ENCODE measurements around the gene S100A1. TPM values are rescaled to one million over a fixed set of nuclear protein-coding genes. Genes with fewer than 3 reads are reported as not detected.
"Not testable (repeated sequence)": the region's sequence is repeated elsewhere in the genome, so short reads cannot be mapped to it uniquely, and the experiment has no call there.

Gene S100A1
- total RNA-seq (2.7 and 15.0 TPM in 2 replicates), polyA plus RNA-seq (1.3 and 4.0 TPM in 2 replicates)

DNA sequence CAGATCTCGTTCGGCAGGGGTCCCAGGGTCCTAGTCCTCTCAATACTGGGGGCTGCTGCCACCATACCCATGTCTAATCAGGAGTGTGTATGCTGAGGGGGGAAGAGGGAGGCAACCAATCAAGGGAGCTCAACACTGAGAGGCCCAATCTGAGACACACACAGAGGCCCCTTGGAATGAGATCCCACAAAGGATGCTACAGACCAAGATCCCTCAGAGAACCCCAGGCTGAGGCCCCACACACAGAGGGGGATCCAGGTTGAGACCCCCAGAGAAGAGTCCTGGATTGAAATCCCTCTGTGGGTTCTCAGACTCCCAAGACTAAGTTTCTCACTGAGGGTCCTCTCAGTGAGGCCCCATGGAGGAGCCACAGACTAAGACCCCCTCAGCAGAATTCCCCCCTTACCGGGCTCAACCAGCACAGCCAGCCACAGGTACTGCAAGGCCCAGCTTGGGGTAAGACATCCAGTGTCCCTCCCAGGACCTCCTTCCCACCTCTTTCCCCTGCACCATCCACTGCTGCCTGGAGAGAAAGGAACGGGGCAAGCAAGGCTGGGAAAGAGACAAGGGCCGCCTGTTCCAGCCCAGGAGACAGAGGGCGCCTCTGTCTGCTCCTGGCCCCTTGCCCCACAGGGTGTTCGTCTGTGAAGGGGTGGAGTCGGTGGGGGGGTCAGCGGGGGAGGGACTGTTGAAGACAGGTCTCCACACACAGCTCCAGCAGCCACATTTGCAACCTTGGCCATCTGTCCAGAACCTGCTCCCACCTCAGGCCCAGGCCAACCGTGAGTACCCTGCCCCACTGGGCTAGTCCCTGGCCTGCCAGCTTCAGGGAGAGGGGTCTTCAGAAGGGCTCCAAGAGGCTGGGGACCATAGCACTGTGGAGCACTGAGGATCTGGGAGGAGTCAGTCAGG, at the start of gene S100A1:
Gene S100A1, plus strand, starts transcription at position 720 of the 912 bp plus-strand sequence. CDS start 2,088 bp downstream, outside the sequence.
- H3K4me2 ChIP-seq, result peak within 1 kb of the TSS; percentile 96
- no peak for DNase-seq (ENCODE audit: low spot score)
- no peaks in the 10 kb centered on the region for H3K9me3 ChIP-seq (ENCODE audit: low read depth)
- H3K79me2 ChIP-seq, result peaks cover 15% of the 10 kb centered on the region
- no peak for TF ChIP-seq EZH2 (IDR thresholded peaks at IDR 0.05; ENCODE audit: borderline replicate concordance)
- TF ChIP-seq, protein P1, sequence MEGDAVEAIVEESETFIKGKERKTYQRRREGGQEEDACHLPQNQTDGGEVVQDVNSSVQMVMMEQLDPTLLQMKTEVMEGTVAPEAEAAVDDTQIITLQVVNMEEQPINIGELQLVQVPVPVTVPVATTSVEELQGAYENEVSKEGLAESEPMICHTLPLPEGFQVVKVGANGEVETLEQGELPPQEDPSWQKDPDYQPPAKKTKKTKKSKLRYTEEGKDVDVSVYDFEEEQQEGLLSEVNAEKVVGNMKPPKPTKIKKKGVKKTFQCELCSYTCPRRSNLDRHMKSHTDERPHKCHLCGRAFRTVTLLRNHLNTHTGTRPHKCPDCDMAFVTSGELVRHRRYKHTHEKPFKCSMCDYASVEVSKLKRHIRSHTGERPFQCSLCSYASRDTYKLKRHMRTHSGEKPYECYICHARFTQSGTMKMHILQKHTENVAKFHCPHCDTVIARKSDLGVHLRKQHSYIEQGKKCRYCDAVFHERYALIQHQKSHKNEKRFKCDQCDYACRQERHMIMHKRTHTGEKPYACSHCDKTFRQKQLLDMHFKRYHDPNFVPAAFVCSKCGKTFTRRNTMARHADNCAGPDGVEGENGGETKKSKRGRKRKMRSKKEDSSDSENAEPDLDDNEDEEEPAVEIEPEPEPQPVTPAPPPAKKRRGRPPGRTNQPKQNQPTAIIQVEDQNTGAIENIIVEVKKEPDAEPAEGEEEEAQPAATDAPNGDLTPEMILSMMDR (IDR thresholded peaks at IDR 0.05; ENCODE audit: poor library complexity), result no peak
- no peak for TF ChIP-seq EZH2phosphoT487 (IDR thresholded peaks at IDR 0.05; ENCODE audit: low read depth, severe bottlenecking, unreplicated experiment)
- H3K9me2 ChIP-seq (replicated peaks; ENCODE audit: insufficient read depth), result no peaks in the 10 kb centered on the region
- H3K36me3 ChIP-seq (replicated peaks; ENCODE audit: insufficient read depth, low read depth), result no peaks in the 10 kb centered on the region
- WGBS (ENCODE audit: low lambda C conversion rate, missing lambda C conversion rate), result 68% methylated on average over 10 of the region's 10 CpGs
- H3K27me3 ChIP-seq, result no peaks in the 10 kb centered on the region
- peak within 1 kb of the TSS; percentile 91 for H2AFZ ChIP-seq
- H4K20me1 ChIP-seq (ENCODE audit: insufficient read depth, poor library complexity, severe bottlenecking), result no peaks in the 10 kb centered on the region
- peak within 1 kb of the TSS; percentile 96 for H3K27ac ChIP-seq
- peaks cover 39% of the 10 kb centered on the region for H3K4me1 ChIP-seq (ENCODE audit: insufficient read depth)
- peak within 1 kb of the TSS; percentile 68 for H3K4me3 ChIP-seq

DNA sequence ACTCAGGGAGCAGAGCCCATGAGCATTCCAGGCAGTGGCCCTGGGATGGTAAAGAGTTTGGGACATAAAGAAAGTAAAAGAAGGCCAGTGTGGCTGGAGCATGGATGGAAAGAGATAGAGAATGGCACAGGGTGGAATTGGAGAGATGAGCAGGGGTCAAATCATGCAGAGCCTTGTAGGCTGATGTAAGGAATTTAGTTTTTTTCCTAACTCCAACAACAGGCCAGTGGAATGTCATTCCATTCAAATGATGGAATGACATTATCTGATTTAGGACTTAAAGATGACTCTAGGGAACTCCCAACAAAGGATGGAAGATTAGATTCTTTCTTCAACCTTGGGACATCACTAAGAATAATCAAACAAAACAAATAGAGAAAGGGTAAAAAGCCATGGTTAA, 49.7 kb upstream of the S100A1 start:
- Histone ChIP-seq H3K79me2 (no peaks in the 10 kb centered on the region), H3K4me2 (no peak overlapping the region), H3K27me3 (no peaks in the 10 kb centered on the region), H4K20me1 (ENCODE audit: insufficient read depth, poor library complexity, severe bottlenecking) (no peaks in the 10 kb centered on the region), H3K9me2 (replicated peaks; ENCODE audit: insufficient read depth) (no peaks in the 10 kb centered on the region), H3K4me3 (no peak overlapping the region), H3K9me3 (ENCODE audit: low read depth) (no peaks in the 10 kb centered on the region), H3K27ac (no peak overlapping the region), H3K36me3 (replicated peaks; ENCODE audit: insufficient read depth, low read depth) (no peaks in the 10 kb centered on the region), H3K4me1 (ENCODE audit: insufficient read depth) (no peaks in the 10 kb centered on the region), H2AFZ (no peak overlapping the region)
- DNase-seq (ENCODE audit: low spot score), result no peak
- TF ChIP-seq EZH2phosphoT487 (IDR thresholded peaks at IDR 0.05; ENCODE audit: low read depth, severe bottlenecking, unreplicated experiment) (no peak), EZH2 (IDR thresholded peaks at IDR 0.05; ENCODE audit: borderline replicate concordance) (no peak)
- TF ChIP-seq, protein P1 (IDR thresholded peaks at IDR 0.05; ENCODE audit: poor library complexity), result no peak

DNA sequence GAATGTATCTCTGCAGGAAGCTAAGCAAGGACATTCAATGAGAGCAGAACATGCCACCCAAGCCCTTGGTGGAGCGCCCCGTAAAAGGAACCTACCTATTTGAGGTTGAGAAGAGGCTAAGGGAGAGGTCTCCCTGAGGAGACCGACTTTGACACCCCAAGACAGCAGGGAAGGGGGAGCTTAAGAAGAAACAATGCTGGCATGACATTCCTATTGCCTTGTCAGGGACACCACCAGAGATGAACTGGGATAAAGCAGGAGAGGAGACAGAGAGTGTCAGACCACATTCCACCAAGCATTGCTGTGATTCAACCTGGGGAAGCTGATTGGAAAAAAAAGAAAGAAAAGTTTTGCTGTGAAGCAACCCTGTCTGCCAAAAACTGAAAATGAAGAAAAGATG, 49.3 kb upstream of the S100A1 start:
- DNase-seq (ENCODE audit: low spot score), result no peak
- Histone ChIP-seq H4K20me1 (ENCODE audit: insufficient read depth, poor library complexity, severe bottlenecking) (no peaks in the 10 kb centered on the region), H3K36me3 (replicated peaks; ENCODE audit: insufficient read depth, low read depth) (no peaks in the 10 kb centered on the region), H3K4me2 (no peak overlapping the region), H3K4me1 (ENCODE audit: insufficient read depth) (no peaks in the 10 kb centered on the region), H3K27ac (no peak overlapping the region), H3K27me3 (no peaks in the 10 kb centered on the region), H3K4me3 (no peak overlapping the region), H3K79me2 (no peaks in the 10 kb centered on the region), H2AFZ (no peak overlapping the region), H3K9me2 (replicated peaks; ENCODE audit: insufficient read depth) (no peaks in the 10 kb centered on the region), H3K9me3 (ENCODE audit: low read depth) (no peaks in the 10 kb centered on the region)
- TF ChIP-seq EZH2 (IDR thresholded peaks at IDR 0.05; ENCODE audit: borderline replicate concordance), result no peak
- TF ChIP-seq, protein P1 (IDR thresholded peaks at IDR 0.05; ENCODE audit: poor library complexity), result no peak
- 80% methylated on average over 3 of the region's 3 CpGs for WGBS (ENCODE audit: low lambda C conversion rate, missing lambda C conversion rate)

DNA sequence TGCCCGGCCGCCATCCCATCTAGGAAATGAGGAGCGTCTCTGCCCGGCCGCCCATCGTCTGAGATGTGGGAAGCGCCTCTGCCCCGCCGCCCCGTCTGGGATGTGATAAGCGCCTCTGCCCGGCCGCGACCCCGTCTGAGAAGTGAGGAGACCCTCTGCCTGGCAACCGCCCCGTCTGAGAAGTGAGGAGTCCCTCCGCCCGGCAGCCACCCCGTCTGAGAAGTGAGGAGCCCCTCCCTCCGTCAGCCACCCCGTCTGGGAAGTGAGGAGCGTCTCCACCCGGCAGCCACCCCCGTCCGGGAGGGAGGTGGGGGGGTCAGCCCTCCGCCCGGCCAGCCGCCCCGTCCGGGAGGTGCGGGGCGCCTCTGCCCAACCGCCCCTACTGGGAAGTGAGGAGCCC, 45.4 kb upstream of the S100A1 start:
- not testable (repeated sequence) for DNase-seq (ENCODE audit: low spot score); H3K36me3 ChIP-seq (replicated peaks; ENCODE audit: insufficient read depth, low read depth); H3K4me3 ChIP-seq; H4K20me1 ChIP-seq (ENCODE audit: insufficient read depth, poor library complexity, severe bottlenecking); H2AFZ ChIP-seq; H3K4me1 ChIP-seq (ENCODE audit: insufficient read depth); H3K9me2 ChIP-seq (replicated peaks; ENCODE audit: insufficient read depth); H3K9me3 ChIP-seq (ENCODE audit: low read depth); H3K27me3 ChIP-seq; H3K4me2 ChIP-seq; H3K79me2 ChIP-seq; H3K27ac ChIP-seq
- 100% methylated on average over 1 of the region's 34 CpGs for WGBS (ENCODE audit: low lambda C conversion rate, missing lambda C conversion rate)

DNA sequence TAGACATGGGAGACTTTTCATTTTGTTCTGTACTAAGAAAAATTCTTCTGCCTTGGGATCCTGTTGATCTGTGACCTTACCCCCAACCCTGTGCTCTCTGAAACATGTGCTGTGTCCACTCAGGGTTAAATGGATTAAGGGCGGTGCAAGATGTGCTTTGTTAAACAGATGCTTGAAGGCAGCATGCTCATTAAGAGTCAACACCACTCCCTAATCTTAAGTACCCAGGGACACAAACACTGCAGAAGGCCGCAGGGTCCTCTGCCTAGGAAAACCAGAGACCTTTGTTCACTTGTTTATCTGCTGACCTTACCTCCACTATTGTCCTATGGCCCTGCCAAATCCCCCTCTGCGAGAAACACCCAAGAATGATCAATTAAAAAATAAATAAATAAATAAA, 44.7 kb upstream of the S100A1 start:
- not testable (repeated sequence) for DNase-seq (ENCODE audit: low spot score); H3K79me2 ChIP-seq; H3K27me3 ChIP-seq; H3K4me2 ChIP-seq; H3K4me3 ChIP-seq; H2AFZ ChIP-seq; H3K4me1 ChIP-seq (ENCODE audit: insufficient read depth); H3K36me3 ChIP-seq (replicated peaks; ENCODE audit: insufficient read depth, low read depth); H3K9me3 ChIP-seq (ENCODE audit: low read depth); H3K27ac ChIP-seq; H4K20me1 ChIP-seq (ENCODE audit: insufficient read depth, poor library complexity, severe bottlenecking); H3K9me2 ChIP-seq (replicated peaks; ENCODE audit: insufficient read depth)
- 49% methylated on average over 3 of the region's 3 CpGs for WGBS (ENCODE audit: low lambda C conversion rate, missing lambda C conversion rate)
